PC-3 (cell line): ENCODE data around the gene ST3GAL4. TPM values are rescaled to one million over a fixed set of nuclear protein-coding genes. Genes with fewer than 3 reads are reported as not detected.
A peak's percentile ranks its signal among the peaks of the same experiment; 100 is the strongest.

Experiments used
- ATAC-seq: fragments of 200-7000 bp; cut with Tn5 transposase; 2 replicates; pipeline ENCODE4 v1.9.1; 2020; ENCODE audit warnings: mild to moderate bottlenecking, moderate library complexity
- BruUV-seq: library from RNA; stranded (reverse); fragments of 400-500 nt; replicated peaks from 2 replicates; lab custom pipeline; 2021; lab: Mats Ljungman, UMichigan
- CTCF ChIA-PET: fragments of 300-600 bp; sonication (Branson Sonifier 250); formaldehyde crosslinking; loops from one replicate; lab custom pipeline; 2022; ENCODE audit warnings: antibody characterized with exemption; lab: Charles Lee
- POLR2A ChIA-PET: fragments of 300-600 bp; sonication (Branson Sonifier 250); formaldehyde crosslinking; loops from one replicate; lab custom pipeline; 2022; ENCODE audit warnings: antibody characterized with exemption; ENCODE audit not compliant: unreplicated experiment; lab: Charles Lee
- DNase-seq: peaks from one replicate; pipeline ENCODE4 v3.0.0-alpha.2; 2015
- H2AFZ ChIP-seq: fragments of 300-600 bp; sonication (generic); 2 replicates; pipeline ENCODE4 v1.6.0; 2016; ENCODE audit warnings: antibody characterized with exemption, low read length
- H3F3A ChIP-seq: fragments of 300-600 bp; sonication (generic); one replicate; pipeline ENCODE4 v1.6.0; 2017; ENCODE audit warnings: antibody characterized with exemption, low read length, control low read depth, mild to moderate bottlenecking; ENCODE audit not compliant: unreplicated experiment
- H3K27ac ChIP-seq: fragments of 300-600 bp; sonication (generic); 2 replicates; pipeline ENCODE4 v1.5.1; 2016; ENCODE audit warnings: mild to moderate bottlenecking, low read length
- H3K27me3 ChIP-seq: fragments of 300-600 bp; sonication (generic); 2 replicates; pipeline ENCODE4 v1.6.1; 2016; ENCODE audit warnings: low read length, mixed read lengths
- H3K36me3 ChIP-seq: fragments of 300-600 bp; sonication (generic); 2 replicates; pipeline ENCODE4 v1.6.1; 2016; ENCODE audit warnings: low read depth, mixed run types, low read length, mixed read lengths
- H3K4me1 ChIP-seq: fragments of 300-600 bp; sonication (generic); 2 replicates; pipeline ENCODE4 v1.5.1; 2016; ENCODE audit warnings: low read length; ENCODE audit not compliant: insufficient read depth
- H3K4me2 ChIP-seq: fragments of 300-600 bp; sonication (generic); 2 replicates; pipeline ENCODE4 v1.6.0; 2016; ENCODE audit warnings: low read length
- H3K4me3 ChIP-seq: fragments of 300-600 bp; sonication (generic); 2 replicates; pipeline ENCODE4 v1.5.1; 2016; ENCODE audit warnings: mild to moderate bottlenecking, low read length, mixed read lengths
- H3K79me2 ChIP-seq: fragments of 300-600 bp; sonication (generic); 2 replicates; pipeline ENCODE4 v1.6.1; 2017; ENCODE audit warnings: low read length, mixed read lengths
- H3K9ac ChIP-seq: fragments of 300-600 bp; sonication (generic); 2 replicates; pipeline ENCODE4 v1.6.0; 2016; ENCODE audit warnings: mild to moderate bottlenecking, low read length
- H3K9me2 ChIP-seq: fragments of 300-600 bp; sonication (generic); replicated peaks from 2 replicates; pipeline ENCODE4 v1.6.1; 2016; ENCODE audit warnings: mixed run types, low read length, mixed read lengths
- H3K9me3 ChIP-seq: fragments of 300-600 bp; sonication (generic); 2 replicates; pipeline ENCODE4 v1.6.1; 2016; ENCODE audit warnings: low read length, mixed read lengths
- H4K20me1 ChIP-seq: fragments of 300-600 bp; sonication (generic); 2 replicates; pipeline ENCODE4 v1.6.1; 2016; ENCODE audit warnings: low read length, mixed read lengths
- EZH2 ChIP-seq: fragments of 300-600 bp; sonication (generic); IDR thresholded peaks from one replicate; pipeline ENCODE4 v1.6.1; 2017; ENCODE audit warnings: antibody characterized with exemption, mild to moderate bottlenecking, low read length; ENCODE audit not compliant: unreplicated experiment
- EZH2phosphoT487 ChIP-seq: fragments of 300-600 bp; sonication (generic); IDR thresholded peaks from 2 replicates; pipeline ENCODE4 v1.6.1; 2018; ENCODE audit warnings: mild to moderate bottlenecking, antibody characterized with exemption, low read length, borderline replicate concordance
- intact Hi-C: fragments of 100-400 bp; cut with micrococcal nuclease; formaldehyde crosslinking; loops from 2 replicates; pipeline ENCODE4 v1.9.0; 2023
- total RNA-seq: library from RNA; depleted of rRNA; stranded (reverse); fragments of >200 nt; gene quantifications from 2 replicates; pipeline ENCODE4 v1.2.3, GENCODE V29; 2014
- TF ChIP-seq, protein P1 (sequence below): fragments of 300-600 bp; sonication (generic); conservative IDR thresholded peaks from 2 replicates; pipeline ENCODE4 v1.5.1; 2017; ENCODE audit warnings: antibody characterized with exemption, low read depth, mild to moderate bottlenecking, low read length

ST3GAL4 gene
- total RNA-seq, 1 experiment from 2014 or later: 126 TPM

DNA sequence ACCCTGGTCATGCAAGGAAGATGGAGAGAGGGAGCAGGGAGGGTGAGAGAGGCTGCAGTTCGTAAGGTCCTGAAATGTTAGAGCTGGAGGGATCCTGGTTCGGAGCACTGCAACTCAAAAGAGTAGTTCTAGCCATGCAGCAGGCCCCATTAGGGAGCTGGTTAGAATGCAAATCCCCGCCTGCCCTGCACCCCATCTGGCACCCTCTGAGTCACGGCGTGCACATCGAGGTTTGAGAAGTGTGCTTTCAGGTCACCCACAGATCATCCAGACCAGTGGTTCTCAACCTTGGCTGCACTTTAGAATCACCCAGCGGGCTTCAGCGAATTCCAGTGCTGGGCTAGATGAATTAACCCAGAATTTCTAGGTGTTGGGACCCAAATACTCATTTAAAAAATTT lies 48.2 kb downstream of the ST3GAL4 start:
- no peak for DNase-seq
- H2AFZ ChIP-seq: no peak overlapping the region
- peak overlapping the region; percentile 90 for H3K9ac ChIP-seq
- peak overlapping the region; percentile 99 for H3K27ac ChIP-seq
- ChIA-PET POLR2A (interaction anchor here (0.8 kb wide), 1 partner anchor 64 kb away, joined by 10 read pairs; no protein-coding TSS in a partner anchor), CTCF (interaction anchor here (0.6 to 1.1 kb wide), 3 partner anchors 17 to 94 kb away, joined by 3 to 5 read pairs (median 3); no protein-coding TSS in a partner anchor)
- peak overlapping the region; percentile 29; the same call in 1 of the 2 replicates for H3K4me3 ChIP-seq
- peak overlapping the region; percentile 81 for H3K4me2 ChIP-seq
- H3K9me3 ChIP-seq: no peaks in the 10 kb centered on the region
- H4K20me1 ChIP-seq: no peaks in the 10 kb centered on the region
- ATAC-seq: peak; percentile 1; the same call in 1 of the 2 replicates
- H3K36me3 ChIP-seq: peaks cover 21% of the 10 kb centered on the region; the same call in 1 of the 2 replicates
- peaks cover 8% of the 10 kb centered on the region for H3F3A ChIP-seq
- intact Hi-C loops: loop anchor here (1.0 to 5.0 kb wide), 4 partner anchors 16 to 101 kb away; partner anchors contain the start of gene DCPS
- TF ChIP-seq EZH2: no peak
- no peak for TF ChIP-seq EZH2phosphoT487
- TF ChIP-seq, protein P1, sequence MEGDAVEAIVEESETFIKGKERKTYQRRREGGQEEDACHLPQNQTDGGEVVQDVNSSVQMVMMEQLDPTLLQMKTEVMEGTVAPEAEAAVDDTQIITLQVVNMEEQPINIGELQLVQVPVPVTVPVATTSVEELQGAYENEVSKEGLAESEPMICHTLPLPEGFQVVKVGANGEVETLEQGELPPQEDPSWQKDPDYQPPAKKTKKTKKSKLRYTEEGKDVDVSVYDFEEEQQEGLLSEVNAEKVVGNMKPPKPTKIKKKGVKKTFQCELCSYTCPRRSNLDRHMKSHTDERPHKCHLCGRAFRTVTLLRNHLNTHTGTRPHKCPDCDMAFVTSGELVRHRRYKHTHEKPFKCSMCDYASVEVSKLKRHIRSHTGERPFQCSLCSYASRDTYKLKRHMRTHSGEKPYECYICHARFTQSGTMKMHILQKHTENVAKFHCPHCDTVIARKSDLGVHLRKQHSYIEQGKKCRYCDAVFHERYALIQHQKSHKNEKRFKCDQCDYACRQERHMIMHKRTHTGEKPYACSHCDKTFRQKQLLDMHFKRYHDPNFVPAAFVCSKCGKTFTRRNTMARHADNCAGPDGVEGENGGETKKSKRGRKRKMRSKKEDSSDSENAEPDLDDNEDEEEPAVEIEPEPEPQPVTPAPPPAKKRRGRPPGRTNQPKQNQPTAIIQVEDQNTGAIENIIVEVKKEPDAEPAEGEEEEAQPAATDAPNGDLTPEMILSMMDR: no peak
- H3K9me2 ChIP-seq: no peaks in the 10 kb centered on the region
- no TSS peak for BruUV-seq
- no peaks in the 10 kb centered on the region for H3K27me3 ChIP-seq
- peaks cover 48% of the 10 kb centered on the region for H3K4me1 ChIP-seq
- H3K79me2 ChIP-seq: peaks cover 43% of the 10 kb centered on the region

DNA sequence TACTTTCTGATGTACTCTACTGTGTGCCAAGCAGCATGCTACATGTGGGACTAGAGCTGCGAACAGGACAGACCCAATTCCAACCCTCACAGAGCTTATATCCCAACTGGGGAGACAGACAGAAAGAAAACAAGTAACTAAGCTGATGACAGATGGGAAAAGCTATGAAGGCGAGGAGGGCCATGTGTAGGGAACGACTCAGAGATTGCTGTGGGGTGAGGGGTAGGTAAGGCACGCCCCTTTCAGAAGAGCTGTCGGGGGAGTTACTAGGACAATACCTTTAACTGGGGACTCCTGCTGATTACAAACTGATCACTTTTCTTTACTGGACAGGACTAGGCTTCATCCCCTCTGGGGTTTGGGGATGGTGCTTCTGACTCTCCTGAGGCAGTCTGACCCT lies 48.9 kb downstream of the ST3GAL4 start:
- Histone ChIP-seq H4K20me1 (no peaks in the 10 kb centered on the region), H3K4me1 (peaks cover 48% of the 10 kb centered on the region), H2AFZ (no peak overlapping the region), H3K4me2 (peak overlapping the region; percentile 81), H3K27me3 (no peaks in the 10 kb centered on the region), H3K9me3 (no peaks in the 10 kb centered on the region), H3K79me2 (peaks cover 41% of the 10 kb centered on the region), H3K9me2 (no peaks in the 10 kb centered on the region), H3K36me3 (peaks cover 27% of the 10 kb centered on the region; the same call in 1 of the 2 replicates), H3K4me3 (peak overlapping the region; percentile 29; the same call in 1 of the 2 replicates), H3K27ac (peak overlapping the region; percentile 99), H3K9ac (peak overlapping the region; percentile 90), H3F3A (peaks cover 8% of the 10 kb centered on the region)
- no TSS peak for BruUV-seq
- POLR2A ChIA-PET: no interaction called here
- CTCF ChIA-PET: interaction anchor here (0.6 kb wide), 1 partner anchor 23 kb away, joined by 3 read pairs; no protein-coding TSS in a partner anchor
- TF ChIP-seq EZH2 (no peak), EZH2phosphoT487 (no peak)
- TF ChIP-seq, protein P1: no peak
- ATAC-seq: peak; percentile 2; the same call in 1 of the 2 replicates
- intact Hi-C loops: loop anchor here (5.0 kb wide), 1 partner anchor 102 kb away; the partner anchor contains the start of gene DCPS
- DNase-seq: peak; percentile 66

DNA sequence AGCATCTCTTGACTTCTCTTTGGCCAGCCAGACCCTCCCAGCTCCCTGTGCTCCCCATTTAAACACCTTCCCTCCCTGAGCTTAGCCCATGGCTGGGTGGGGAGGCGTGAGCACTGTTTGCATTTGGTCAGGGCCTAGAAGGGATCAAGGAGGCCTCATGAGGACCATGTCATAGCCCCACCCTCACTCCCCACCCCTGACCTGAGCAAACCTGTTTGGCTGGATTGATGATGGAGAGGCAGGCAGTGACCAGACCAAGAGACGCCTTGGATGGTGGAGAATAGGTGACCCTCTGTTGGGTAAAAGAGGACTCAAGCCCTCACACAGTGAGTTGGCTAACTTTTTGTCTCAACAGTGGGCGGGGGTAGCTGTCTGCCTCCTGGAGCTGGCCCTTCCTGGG lies 49.9 kb downstream of the ST3GAL4 start:
- peaks cover 8% of the 10 kb centered on the region for H3F3A ChIP-seq
- POLR2A ChIA-PET: interaction anchor here (0.5 kb wide), 1 partner anchor 125 kb away, joined by 3 read pairs; no protein-coding TSS in a partner anchor
- peak overlapping the region; percentile 46 for H3K4me3 ChIP-seq
- H3K4me2 ChIP-seq: peak overlapping the region; percentile 81
- H3K9me2 ChIP-seq: no peaks in the 10 kb centered on the region
- H3K79me2 ChIP-seq: peaks cover 35% of the 10 kb centered on the region
- no peaks in the 10 kb centered on the region for H3K27me3 ChIP-seq
- DNase-seq: peak; percentile 92
- H2AFZ ChIP-seq: no peak overlapping the region
- H3K9ac ChIP-seq: peak overlapping the region; percentile 90
- CTCF ChIA-PET: no interaction called here
- H3K4me1 ChIP-seq: peaks cover 48% of the 10 kb centered on the region
- intact Hi-C loops: no loop called here
- peak overlapping the region; percentile 99 for H3K27ac ChIP-seq
- no peaks in the 10 kb centered on the region for H4K20me1 ChIP-seq
- peak; percentile 24 for ATAC-seq
- no TSS peak for BruUV-seq
- H3K9me3 ChIP-seq: no peaks in the 10 kb centered on the region
- peaks cover 37% of the 10 kb centered on the region for H3K36me3 ChIP-seq
- TF ChIP-seq EZH2: no peak
- TF ChIP-seq, protein P1: no peak
- TF ChIP-seq EZH2phosphoT487: no peak
